Hepatocyte (in vitro differentiated cells): Measurements from ENCODE around the gene RNF125.

ENCODE experiments used
- CTCF ChIP-seq: fragments of 200-600 bp; sonication (generic); IDR thresholded peaks from 2 replicates; pipeline ENCODE4 v1.5.1; 2016; ENCODE audit warnings: antibody characterized with exemption, mild to moderate bottlenecking; ENCODE audit not compliant: poor library complexity
- EZH2 ChIP-seq: fragments of 200-600 bp; sonication (generic); IDR thresholded peaks from 2 replicates; pipeline ENCODE4 v1.6.1; 2016; ENCODE audit warnings: antibody characterized with exemption, mild to moderate bottlenecking, borderline replicate concordance
- EZH2phosphoT487 ChIP-seq: fragments of 200-600 bp; sonication (generic); IDR thresholded peaks from one replicate; pipeline ENCODE4 v1.6.1; 2018; ENCODE audit warnings: antibody characterized with exemption, mild to moderate bottlenecking, low read depth, moderate library complexity; ENCODE audit not compliant: unreplicated experiment, severe bottlenecking

DNA sequence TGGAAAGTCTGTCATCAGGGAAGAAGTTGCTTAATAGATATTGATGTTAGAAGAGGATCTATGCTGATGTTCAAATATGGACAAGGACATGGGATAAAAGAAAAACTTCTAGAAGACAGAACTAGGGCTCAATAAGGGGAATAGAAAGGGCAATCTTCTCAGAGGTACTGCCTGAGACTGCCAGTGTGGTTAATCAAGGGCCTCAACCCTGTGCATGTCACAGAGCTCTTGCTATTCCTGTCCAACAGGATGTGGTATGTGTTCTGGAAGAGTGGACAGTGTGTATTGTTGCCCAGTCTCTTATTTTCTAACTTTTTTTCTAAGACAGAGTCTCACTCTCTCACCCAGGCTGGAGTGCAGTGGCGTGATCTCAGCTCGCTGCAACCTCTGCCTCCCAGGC, 27.8 kb upstream of the RNF125 start:
- TF ChIP-seq CTCF = no peak
- TF ChIP-seq EZH2 = no peak
- TF ChIP-seq EZH2phosphoT487 = no peak
